GM23248 (cell line): ENCODE results near the gene ITIH2. TPM values are rescaled to one million over a fixed set of nuclear protein-coding genes. Genes with fewer than 3 reads are reported as not detected.
A peak's percentile ranks its signal among the peaks of the same experiment; 100 is the strongest.

ENCODE experiments used
- DNase-seq: peaks from one replicate; pipeline ENCODE4 v3.0.0-alpha.2; 2015
- H2AFZ ChIP-seq: fragments of 200-600 bp; sonication (generic); 2 replicates; pipeline ENCODE4 v1.6.1; 2016; ENCODE audit warnings: antibody characterized with exemption
- H3F3A ChIP-seq: fragments of 200-600 bp; sonication (generic); 2 replicates; pipeline ENCODE4 v1.6.1; 2016; ENCODE audit warnings: mild to moderate bottlenecking, antibody characterized with exemption, mixed run types; ENCODE audit not compliant: insufficient read depth
- H3K27ac ChIP-seq: fragments of 200-600 bp; sonication (generic); 2 replicates; pipeline ENCODE4 v1.5.1; 2016; ENCODE audit warnings: mild to moderate bottlenecking
- H3K27me3 ChIP-seq: fragments of 200-600 bp; sonication (generic); replicated peaks from 2 replicates; pipeline ENCODE4 v1.6.1; 2016; ENCODE audit warnings: mild to moderate bottlenecking; ENCODE audit not compliant: insufficient read depth
- H3K36me3 ChIP-seq: fragments of 200-600 bp; sonication (generic); 2 replicates; pipeline ENCODE4 v1.6.1; 2016; ENCODE audit warnings: low read depth, mild to moderate bottlenecking
- H3K4me1 ChIP-seq: fragments of 200-600 bp; sonication (generic); 2 replicates; pipeline ENCODE4 v1.6.1; 2016; ENCODE audit warnings: mild to moderate bottlenecking; ENCODE audit not compliant: insufficient read depth
- H3K4me2 ChIP-seq: fragments of 200-600 bp; sonication (generic); one replicate; pipeline ENCODE4 v1.6.1; 2016; ENCODE audit warnings: mild to moderate bottlenecking; ENCODE audit not compliant: unreplicated experiment
- H3K4me3 ChIP-seq: fragments of 200-600 bp; sonication (generic); 2 replicates; pipeline ENCODE4 v1.5.1; 2016; ENCODE audit warnings: mild to moderate bottlenecking
- H3K79me2 ChIP-seq: fragments of 200-600 bp; sonication (generic); 2 replicates; pipeline ENCODE4 v1.6.1; 2016; ENCODE audit warnings: mild to moderate bottlenecking; ENCODE audit not compliant: insufficient read depth
- H3K9ac ChIP-seq: fragments of 200-600 bp; sonication (generic); 2 replicates; pipeline ENCODE4 v1.6.1; 2016; ENCODE audit warnings: mild to moderate bottlenecking
- H3K9me2 ChIP-seq: fragments of 200-600 bp; sonication (generic); 2 replicates; pipeline ENCODE4 v1.6.1; 2016; ENCODE audit warnings: mixed run types, mild to moderate bottlenecking, moderate library complexity; ENCODE audit not compliant: insufficient read depth
- H3K9me3 ChIP-seq: fragments of 200-600 bp; sonication (generic); one replicate; pipeline ENCODE4 v1.6.1; 2017; ENCODE audit warnings: low read depth
- H4K20me1 ChIP-seq: fragments of 200-600 bp; sonication (generic); 2 replicates; pipeline ENCODE4 v1.6.0; 2016; ENCODE audit not compliant: insufficient read depth
- EZH2 ChIP-seq: fragments of 200-600 bp; sonication (generic); IDR thresholded peaks from 2 replicates; pipeline ENCODE4 v1.6.1; 2018; ENCODE audit warnings: antibody characterized with exemption, mild to moderate bottlenecking; ENCODE audit not compliant: insufficient read depth, poor library complexity, severe bottlenecking
- EZH2phosphoT487 ChIP-seq: fragments of 200-600 bp; sonication (generic); IDR thresholded peaks from 2 replicates; pipeline ENCODE4 v1.6.1; 2018; ENCODE audit warnings: antibody characterized with exemption, moderate library complexity, mild to moderate bottlenecking, low read depth; ENCODE audit not compliant: insufficient read depth
- WGBS, 2 experiments: methylation state at CpG; one replicate each; pipeline ENCODE4 v1.1.6; 2015 to 2017; ENCODE audit warnings: low lambda C conversion rate in 2 of 2, low coverage in 1 of 2; ENCODE audit errors: missing lambda C conversion rate in 2 of 2; 5-methylcytosine and 5-hydroxymethylcytosine counted together
- in situ Hi-C: fragments of 300-500 bp; cut with MboI; formaldehyde crosslinking; loops from 2 replicates; pipeline ENCODE4 v1.15.0; 2020
- polyA plus RNA-seq: library from polyadenylated mRNA; unstranded; fragments of >200 nt; fragmentation: Nextera tagmentation; extraction: Ambion mirVana; gene quantifications from 2 replicates; pipeline ENCODE4 v1.2.1, GENCODE V29; 2016
- total RNA-seq: library from RNA; depleted of rRNA; stranded (reverse); fragments of >200 nt; shearing (Covaris generic); gene quantifications from 2 replicates; pipeline ENCODE4 v1.2.3, GENCODE V29; 2014

ITIH2 gene
- total and polyA plus RNA-seq, 2 experiments from 2014 or later: not detected

DNA sequence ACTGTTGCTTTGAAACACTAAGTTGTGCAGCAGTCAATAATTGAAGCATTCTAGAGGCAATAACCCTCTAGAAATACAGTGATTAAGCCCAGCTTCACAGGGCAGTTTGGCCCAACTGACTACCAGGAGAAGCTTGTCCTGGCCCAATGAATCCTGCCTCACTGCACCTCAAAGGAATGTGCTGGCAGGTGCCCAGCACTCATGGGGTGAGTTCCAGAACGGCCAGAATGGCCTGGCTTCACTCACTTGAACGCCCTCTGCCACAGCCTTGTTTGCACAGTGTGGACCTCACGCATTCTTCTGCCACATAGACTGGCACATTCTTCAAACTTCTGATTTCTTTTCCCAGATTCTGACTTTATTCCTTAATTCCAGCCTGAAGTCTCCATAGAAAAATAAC is 6.6 kb upstream of the ITIH2 start:
- peak; percentile 8 for DNase-seq

DNA sequence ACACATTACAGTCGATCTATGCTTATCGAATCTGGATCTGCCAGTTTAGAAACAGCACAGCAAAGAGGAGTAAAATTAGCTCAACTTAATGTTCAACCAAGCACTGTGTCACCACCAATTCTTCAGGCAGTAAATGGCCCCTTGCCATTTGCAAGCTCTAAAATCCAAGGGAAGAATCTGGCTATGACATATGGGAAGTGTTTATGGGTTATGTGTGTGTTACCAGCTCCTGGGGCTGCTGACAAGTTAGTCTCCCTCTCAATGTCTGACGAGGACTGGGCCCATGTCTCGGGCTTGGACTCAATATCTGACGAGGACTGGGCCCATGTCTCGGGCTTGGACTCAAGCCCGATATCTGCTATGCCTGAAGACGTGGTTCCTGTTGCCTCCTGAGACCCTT is 5.7 kb upstream of the ITIH2 start:
- 0 out of 2 replicates have a peak, but pooled peaks cover under 1% of the 10 kb centered on the region for H3K27me3 ChIP-seq
- TF ChIP-seq EZH2: no peak
- H3K4me2 ChIP-seq: no peak overlapping the region
- H4K20me1 ChIP-seq: no peaks in the 10 kb centered on the region
- no peaks in the 10 kb centered on the region for H3K36me3 ChIP-seq
- no peak overlapping the region for H3K9ac ChIP-seq
- H3K4me3 ChIP-seq: no peak overlapping the region
- no peaks in the 10 kb centered on the region for H3K4me1 ChIP-seq
- in situ Hi-C loops: no loop called here
- WGBS, 2 experiments: 29 to 31% methylated on average over 8 of the region's 8 CpGs
- H3K27ac ChIP-seq: no peak overlapping the region
- H3K79me2 ChIP-seq: no peaks in the 10 kb centered on the region
- no peaks in the 10 kb centered on the region for H3K9me3 ChIP-seq
- H3K9me2 ChIP-seq: no peaks in the 10 kb centered on the region
- no peak for DNase-seq
- H3F3A ChIP-seq: no peaks in the 10 kb centered on the region
- no peak overlapping the region for H2AFZ ChIP-seq

More for the DNA sequence above, 6.6 kb upstream of the ITIH2 start:
- Histone ChIP-seq H3K9me3 (no peaks in the 10 kb centered on the region), H3K79me2 (no peaks in the 10 kb centered on the region), H3K27me3 (no peaks in the 10 kb centered on the region), H4K20me1 (no peaks in the 10 kb centered on the region), H3K27ac (no peak overlapping the region), H3K9me2 (no peaks in the 10 kb centered on the region), H3K4me1 (no peaks in the 10 kb centered on the region), H3K4me2 (no peak overlapping the region), H3K36me3 (no peaks in the 10 kb centered on the region), H2AFZ (no peak overlapping the region), H3K9ac (no peak overlapping the region), H3F3A (no peaks in the 10 kb centered on the region), H3K4me3 (no peak overlapping the region)
- 28 to 41% methylated on average over 3 of the region's 3 CpGs for WGBS, 2 experiments
- in situ Hi-C loops: no loop called here
- TF ChIP-seq EZH2phosphoT487 (no peak), EZH2 (no peak)

DNA sequence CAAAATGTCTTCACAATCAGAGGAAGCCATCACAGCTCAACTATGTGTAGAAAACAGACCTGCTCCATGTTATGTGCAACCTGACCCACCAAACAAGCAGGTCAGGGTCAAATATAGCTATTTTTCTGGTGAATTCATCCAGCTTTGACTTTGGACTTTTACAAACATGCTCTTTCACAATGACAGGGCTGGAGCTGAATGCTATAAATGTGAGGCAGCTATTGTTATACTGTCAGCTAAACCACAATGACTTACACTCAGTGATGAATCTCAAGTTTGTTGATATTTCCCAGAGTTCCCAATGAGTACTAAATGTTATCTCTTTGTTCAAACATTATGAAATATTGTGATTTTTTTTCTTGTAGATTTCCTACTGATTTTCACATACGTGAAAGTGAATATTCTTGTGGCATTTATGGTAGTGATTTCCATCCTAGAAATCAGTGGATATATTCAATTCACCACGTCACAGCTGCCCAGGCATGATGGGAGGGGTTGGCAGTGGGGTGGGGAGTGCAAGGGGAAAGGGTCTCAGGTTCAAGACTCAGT is 2.5 kb upstream of the ITIH2 start:
- Histone ChIP-seq H3K4me2 (no peak overlapping the region), H3K9me2 (no peaks in the 10 kb centered on the region), H2AFZ (no peak overlapping the region), H3K9ac (no peak overlapping the region), H4K20me1 (no peaks in the 10 kb centered on the region), H3F3A (no peaks in the 10 kb centered on the region), H3K4me3 (no peak overlapping the region), H3K36me3 (no peaks in the 10 kb centered on the region), H3K9me3 (no peaks in the 10 kb centered on the region), H3K27ac (no peak overlapping the region), H3K79me2 (no peaks in the 10 kb centered on the region), H3K4me1 (no peaks in the 10 kb centered on the region), H3K27me3 (peaks cover 11% of the 10 kb centered on the region)
- peak; percentile 46 for DNase-seq
- TF ChIP-seq EZH2: no peak
- no peak for TF ChIP-seq EZH2phosphoT487
- 38 to 44% methylated on average over 2 of the region's 2 CpGs for WGBS, 2 experiments
- in situ Hi-C loops: no loop called here

DNA sequence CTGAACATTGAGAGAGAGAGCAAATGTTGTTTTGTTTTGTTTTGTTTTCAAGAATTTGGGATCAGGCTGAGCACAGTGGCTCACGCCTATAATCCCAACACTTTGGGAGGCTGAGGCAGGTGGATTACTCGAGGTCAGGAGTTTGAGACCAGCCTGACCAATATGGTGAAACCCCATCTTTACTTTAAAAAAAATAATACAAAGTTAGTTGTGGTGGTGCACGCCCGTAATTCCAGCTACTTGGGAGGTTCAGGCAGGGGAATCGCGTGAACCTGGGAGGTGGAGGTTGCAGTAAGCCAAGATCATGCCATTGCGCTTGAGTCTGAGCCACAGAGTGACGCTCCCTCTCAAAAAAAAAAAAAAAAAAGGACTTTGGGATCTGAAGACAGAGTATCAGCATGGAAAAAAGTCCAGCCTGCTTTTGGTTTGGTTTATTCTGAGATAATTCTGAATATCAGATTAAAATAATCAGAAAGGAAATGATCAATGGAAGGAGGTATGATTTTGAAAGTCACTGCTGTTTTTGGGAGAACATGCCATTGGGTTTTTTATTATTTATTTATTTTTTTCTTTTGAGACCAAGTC is 1.9 kb upstream of the ITIH2 start:
- Histone ChIP-seq H3K4me1 (no peaks in the 10 kb centered on the region), H3K27ac (no peak overlapping the region), H3K9ac (no peak overlapping the region), H3K36me3 (no peaks in the 10 kb centered on the region), H3K4me2 (no peak overlapping the region), H3K9me3 (no peaks in the 10 kb centered on the region), H3F3A (no peaks in the 10 kb centered on the region), H2AFZ (no peak overlapping the region), H3K27me3 (peaks cover 11% of the 10 kb centered on the region), H3K79me2 (no peaks in the 10 kb centered on the region), H3K9me2 (no peaks in the 10 kb centered on the region), H3K4me3 (no peak overlapping the region), H4K20me1 (no peaks in the 10 kb centered on the region)
- TF ChIP-seq EZH2 (no peak), EZH2phosphoT487 (no peak)
- in situ Hi-C loops: no loop called here
- no peak for DNase-seq
- 48 to 60% methylated on average over 8 of the region's 8 CpGs for WGBS, 2 experiments
